Aorta (tissue), 5 donors: ENCODE data around the gene C1orf21. TPM values are rescaled to one million over a fixed set of nuclear protein-coding genes. Genes with fewer than 3 reads are reported as not detected.

ENCODE experiments used
- ATAC-seq: fragments of 200-7000 bp; cut with Tn5 transposase; one replicate; pipeline ENCODE4 v1.9.1; 2022; ENCODE audit warnings: moderate library complexity; ENCODE audit not compliant: low FRiP score
- DNase-seq, 2 donors: peaks; one replicate each; pipeline ENCODE4 v3.0.0-alpha.2; 2020
- H3K27ac ChIP-seq, 2 donors: one replicate each; pipeline ENCODE4 v1.5.1; 2013; ENCODE audit warnings: low read length in 2 of 2, mild to moderate bottlenecking in 2 of 2, moderate library complexity in 2 of 2, control low read depth in 1 of 2, inconsistent platforms in 1 of 2, low read depth in 1 of 2
- H3K27me3 ChIP-seq, 2 donors: one replicate each; pipeline ENCODE4 v1.6.1; 2013; ENCODE audit warnings: control low read depth in 1 of 2, low read length in 1 of 2, mild to moderate bottlenecking in 1 of 2, moderate library complexity in 1 of 2; ENCODE audit not compliant: insufficient read depth in 2 of 2, control insufficient read depth in 1 of 2
- H3K36me3 ChIP-seq, 2 donors: one replicate each; pipeline ENCODE4 v1.6.1; 2013; ENCODE audit warnings: control low read depth in 1 of 2, low read length in 1 of 2, mild to moderate bottlenecking in 1 of 2; ENCODE audit not compliant: insufficient read depth in 2 of 2, control insufficient read depth in 1 of 2
- H3K4me1 ChIP-seq, 2 donors: one replicate each; pipeline ENCODE4 v1.6.1; 2013; ENCODE audit warnings: low read length in 2 of 2, control low read depth in 1 of 2, mild to moderate bottlenecking in 1 of 2, moderate library complexity in 1 of 2; ENCODE audit not compliant: insufficient read depth in 2 of 2, control insufficient read depth in 1 of 2
- H3K4me3 ChIP-seq, 2 donors: one replicate each; pipeline ENCODE4 v1.5.1; 2013; ENCODE audit warnings: low read length in 2 of 2, control low read depth in 1 of 2, mild to moderate bottlenecking in 1 of 2
- H3K9me3 ChIP-seq: one replicate; pipeline ENCODE4 v1.6.1; 2013; ENCODE audit warnings: mild to moderate bottlenecking, low read length; ENCODE audit not compliant: control insufficient read depth
- WGBS, 2 donors: extraction: QIAGEN DNeasy Blood & Tissue Kit; methylation state at CpG; one replicate each; pipeline ENCODE4 v1.1.7; 2013; 5-methylcytosine and 5-hydroxymethylcytosine counted together
- intact Hi-C, 2 donors: fragments of 100-400 bp; cut with DNase I; formaldehyde crosslinking; loops; one replicate each; pipeline versions ENCODE4 v1.14.2 to v1.15.0; 2022
- polyA plus RNA-seq, 2 donors: library from polyadenylated mRNA; stranded (reverse); fragments of 200-250 nt; gene quantifications; one replicate each; pipeline ENCODE4 v1.2.3, GENCODE V29; 2013
- total RNA-seq, 2 donors: library from RNA; stranded (reverse); fragmentation: NEBNext Ultra II Directional; extraction: Animal tissue kit (Norgen Biotek cat#: 25700); gene quantifications; one replicate each; pipeline ENCODE4 v1.2.1, GENCODE V29; 2021
- donor health status: healthy with polysubstance abuse.
- donor health status: Bipolar disorder and iron deficiency.
- donor health status: DM: no; HTN: no; CAD: no.
- donor health status: DM: no; HTN: no; CAD: no.
- donor health status: DM: yes; HTN: yes; CAD: no.

Gene C1orf21
- total and polyA plus RNA-seq, 4 donors, result 7.6 to 65.7 (median 42.9) TPM

DNA sequence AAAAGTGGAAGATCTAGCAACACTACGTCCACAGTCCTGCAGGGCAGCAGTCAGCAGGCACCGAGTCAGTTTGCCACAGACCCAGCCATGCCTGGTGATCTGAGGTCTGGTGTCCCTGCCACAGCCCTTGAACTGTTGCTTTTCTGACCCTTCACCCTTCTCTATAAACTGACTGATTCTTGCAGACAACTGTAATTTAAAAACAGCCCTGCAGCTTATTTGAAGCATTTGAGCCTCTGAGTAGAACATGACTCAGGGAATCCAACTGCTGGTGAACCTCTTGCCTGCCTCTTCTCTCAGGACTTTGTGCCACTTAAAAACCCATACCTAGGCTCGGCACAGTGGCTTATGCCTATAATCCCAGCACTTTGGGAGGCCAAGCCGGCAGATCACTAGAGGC is 260.6 kb downstream of the C1orf21 start:
- Histone ChIP-seq H3K27ac (no peak overlapping the region), H3K9me3 (no peaks in the 10 kb centered on the region), H3K4me3 (no peak overlapping the region), H3K36me3 (no peaks in the 10 kb centered on the region), H3K4me1 (peaks cover 0 to 9% of the 10 kb centered on the region in 2 donors), H3K27me3 (no peaks in the 10 kb centered on the region)
- 37 to 38% methylated on average over 4 of the region's 4 CpGs for WGBS, 2 donors
- intact Hi-C loops, result no loop called here
- ATAC-seq (peak; percentile 17), DNase-seq (no peak)

DNA sequence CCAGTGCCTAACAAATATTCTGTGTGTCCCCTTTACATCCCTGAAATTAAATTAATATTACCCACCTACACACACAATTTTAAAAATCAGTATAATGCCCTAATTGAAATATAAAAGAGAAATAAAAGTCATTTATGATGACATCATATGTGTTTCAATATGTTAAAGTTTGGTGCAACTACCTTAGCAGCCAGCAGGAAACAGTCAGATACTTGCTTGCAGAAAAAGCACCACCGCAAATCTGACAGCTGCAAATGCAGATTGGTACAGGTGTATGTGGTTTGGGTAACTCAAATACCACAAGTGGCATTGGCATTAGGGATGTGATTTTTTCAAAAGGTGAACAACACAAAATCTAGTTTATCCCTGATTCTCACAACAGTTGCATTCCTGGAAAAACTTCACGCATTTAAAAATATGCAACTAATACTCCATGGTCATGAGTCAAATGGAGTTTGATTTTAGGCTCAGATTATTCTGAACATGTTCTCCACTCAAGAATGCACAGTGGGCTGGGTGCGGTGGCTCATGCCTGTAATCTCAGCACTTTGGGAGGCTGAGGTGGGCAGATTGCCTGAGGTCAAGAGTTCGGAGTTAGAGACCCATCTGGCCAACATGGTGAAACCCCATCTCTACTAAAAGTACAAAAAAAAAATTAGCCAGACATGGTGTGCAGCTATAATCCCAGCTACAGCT is 261.5 kb downstream of the C1orf21 start:
- Histone ChIP-seq H3K27ac (no peak overlapping the region), H3K36me3 (no peaks in the 10 kb centered on the region), H3K4me3 (no peak overlapping the region), H3K9me3 (no peaks in the 10 kb centered on the region), H3K4me1 (peaks cover 0 to 9% of the 10 kb centered on the region in 2 donors), H3K27me3 (no peaks in the 10 kb centered on the region)
- intact Hi-C loops, result no loop called here
- ATAC-seq, result no peak
- DNase-seq, result no peak
- 82 to 84% methylated on average over 4 of the region's 4 CpGs for WGBS, 2 donors

DNA sequence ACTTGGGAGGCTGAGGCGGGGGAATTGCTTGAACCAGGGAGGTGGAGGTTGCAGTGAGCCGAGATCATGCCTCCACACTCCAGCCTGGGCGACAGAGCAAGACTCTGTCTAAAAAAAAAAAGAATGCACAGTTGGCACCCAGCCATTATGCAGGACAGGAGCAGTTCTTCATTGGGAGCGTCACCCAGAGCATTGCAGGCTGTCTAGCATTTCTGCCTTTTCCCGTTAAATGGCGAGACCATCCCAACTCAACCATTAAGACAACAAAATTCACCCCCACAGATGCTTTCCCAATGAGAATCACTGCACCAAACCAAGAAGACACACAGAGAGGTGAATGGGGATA is 262.0 kb downstream of the C1orf21 start:
- intact Hi-C loops, result loop anchor here in 1 of 2 donors (1.0 kb wide), 1 partner anchor 12 kb away; no protein-coding TSS in a partner anchor
- 49% methylated on average over 6 of the region's 6 CpGs for WGBS, 2 donors
- H3K9me3 ChIP-seq, result no peaks in the 10 kb centered on the region
- H3K4me3 ChIP-seq, result no peak overlapping the region
- H3K36me3 ChIP-seq, result no peaks in the 10 kb centered on the region
- H3K27me3 ChIP-seq, result no peaks in the 10 kb centered on the region
- H3K4me1 ChIP-seq, result peaks cover 0 to 9% of the 10 kb centered on the region in 2 donors
- ATAC-seq (no peak), DNase-seq (no peak)
- peak overlapping the region; percentile 6 to 35 for H3K27ac ChIP-seq

DNA sequence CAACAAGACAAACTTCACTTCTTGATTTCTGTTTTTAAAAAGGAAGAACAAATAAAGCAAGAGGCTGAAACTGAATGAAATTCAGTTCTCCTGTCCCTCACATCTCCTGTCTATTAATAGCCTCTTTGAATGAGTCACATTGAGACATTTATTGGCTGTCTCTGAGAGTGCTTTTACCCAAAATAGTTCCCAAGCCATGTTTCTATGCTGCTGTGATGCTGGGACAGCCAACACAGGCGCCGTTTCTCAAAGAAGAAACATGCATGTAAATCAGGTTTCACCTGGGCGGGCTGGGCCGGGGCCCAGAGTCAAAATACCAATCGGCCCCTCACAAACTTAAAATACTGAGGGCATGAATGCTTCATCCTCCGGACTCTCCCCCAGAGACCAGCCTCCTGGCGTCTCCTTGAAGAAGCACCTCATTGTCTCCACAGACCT is 262.6 kb downstream of the C1orf21 start:
- ATAC-seq (peak; percentile 79), DNase-seq (no peak)
- Histone ChIP-seq H3K36me3 (no peaks in the 10 kb centered on the region), H3K9me3 (no peaks in the 10 kb centered on the region), H3K27ac (no peak overlapping the region), H3K4me3 (no peak overlapping the region), H3K27me3 (no peaks in the 10 kb centered on the region), H3K4me1 (peaks cover 0 to 9% of the 10 kb centered on the region in 2 donors)
- 9 to 11% methylated on average over 7 of the region's 7 CpGs for WGBS, 2 donors
- intact Hi-C loops, result loop anchor here in 1 of 2 donors (1.0 kb wide), 1 partner anchor 12 kb away; no protein-coding TSS in a partner anchor

DNA sequence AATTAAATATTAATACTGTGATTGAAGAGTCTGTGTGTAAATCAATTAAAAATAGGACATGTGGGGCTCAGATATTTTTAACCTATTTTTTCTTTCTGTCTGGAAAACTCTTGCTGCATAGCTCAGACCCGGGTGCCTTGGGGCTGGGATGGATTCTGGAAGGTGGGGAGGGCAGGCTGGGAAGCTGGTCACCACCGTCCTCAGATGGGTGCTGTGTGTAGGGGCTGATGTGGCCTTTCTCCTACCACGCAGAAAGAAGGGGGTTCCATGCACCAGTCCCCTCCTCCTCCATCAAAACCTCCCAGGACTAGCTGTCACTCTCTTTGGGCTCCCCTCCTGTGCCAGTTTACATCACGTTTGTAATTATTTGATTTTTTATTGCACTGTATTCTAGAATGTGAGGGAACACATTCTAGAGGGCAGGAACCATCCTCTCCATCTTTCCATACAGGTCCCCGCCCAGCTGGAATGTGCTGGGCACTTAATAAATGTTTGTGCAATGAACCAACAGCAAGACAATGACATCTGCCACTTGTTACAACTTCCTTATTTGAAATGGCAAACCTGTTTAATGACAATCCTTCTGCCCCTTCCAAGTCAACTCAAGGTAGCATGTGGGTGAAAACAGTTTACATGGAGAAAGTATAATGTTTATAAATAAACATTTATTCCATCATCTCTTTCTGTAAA is 263.5 kb downstream of the C1orf21 start:
- 44 to 50% methylated on average over 5 of the region's 5 CpGs for WGBS, 2 donors
- intact Hi-C loops, result no loop called here
- Histone ChIP-seq H3K36me3 (no peaks in the 10 kb centered on the region), H3K4me3 (no peak overlapping the region), H3K9me3 (no peaks in the 10 kb centered on the region), H3K27me3 (no peaks in the 10 kb centered on the region), H3K27ac (no peak overlapping the region), H3K4me1 (peaks cover 0 to 9% of the 10 kb centered on the region in 2 donors)
- DNase-seq, result no peak
- ATAC-seq, result no peak

DNA sequence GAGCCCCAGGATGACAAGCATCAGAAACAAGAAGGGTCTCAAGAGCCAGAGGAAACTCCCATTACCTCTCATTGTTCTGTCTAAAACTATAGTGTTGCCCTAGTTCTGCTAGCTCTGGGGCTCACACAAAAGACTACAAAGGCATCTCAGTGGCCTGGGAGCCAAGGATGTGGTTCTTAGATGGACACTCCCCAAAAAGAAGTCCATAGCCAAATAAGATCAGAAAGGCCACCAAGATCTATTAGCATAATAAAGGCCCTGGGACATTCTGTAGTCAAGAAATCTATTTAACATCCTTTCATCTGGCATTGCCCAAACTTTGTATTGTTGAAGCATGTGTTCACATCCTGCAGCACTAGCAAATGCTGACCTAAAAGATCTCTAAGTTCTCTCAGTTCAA is 268.4 kb downstream of the C1orf21 start:
- H3K4me1 ChIP-seq, result no peaks in the 10 kb centered on the region
- no peaks in the 10 kb centered on the region for H3K36me3 ChIP-seq
- no peak overlapping the region for H3K27ac ChIP-seq
- intact Hi-C loops, result no loop called here
- no peaks in the 10 kb centered on the region for H3K27me3 ChIP-seq
- ATAC-seq, result no peak
- H3K9me3 ChIP-seq, result no peaks in the 10 kb centered on the region
- no peak overlapping the region for H3K4me3 ChIP-seq
- no peak for DNase-seq

DNA sequence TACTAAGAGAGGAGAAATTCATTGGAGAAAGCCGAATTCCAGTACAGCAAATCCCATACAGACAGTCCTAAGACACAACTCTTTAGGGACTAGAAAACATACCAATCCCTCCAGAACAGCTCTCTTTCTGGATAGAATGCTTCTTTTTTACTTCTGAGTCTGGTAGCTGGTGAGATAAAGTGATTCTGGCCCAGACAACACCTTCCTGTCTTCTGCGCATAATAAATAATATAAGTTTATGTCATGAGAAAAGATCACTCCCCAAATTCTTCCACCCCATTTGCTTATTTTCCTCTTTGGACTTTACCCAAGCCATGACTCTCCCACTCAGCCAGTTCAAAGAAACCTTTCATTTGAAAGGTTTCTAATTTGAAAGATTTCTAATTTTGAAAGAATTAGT is 269.4 kb downstream of the C1orf21 start:
- no peaks in the 10 kb centered on the region for H3K4me1 ChIP-seq
- no peaks in the 10 kb centered on the region for H3K36me3 ChIP-seq
- H3K27ac ChIP-seq, result no peak overlapping the region
- intact Hi-C loops, result no loop called here
- no peaks in the 10 kb centered on the region for H3K9me3 ChIP-seq
- H3K27me3 ChIP-seq, result no peaks in the 10 kb centered on the region
- DNase-seq (no peak), ATAC-seq (no peak)
- 93 to 95% methylated on average over 2 of the region's 2 CpGs for WGBS, 2 donors
- H3K4me3 ChIP-seq, result no peak overlapping the region

DNA sequence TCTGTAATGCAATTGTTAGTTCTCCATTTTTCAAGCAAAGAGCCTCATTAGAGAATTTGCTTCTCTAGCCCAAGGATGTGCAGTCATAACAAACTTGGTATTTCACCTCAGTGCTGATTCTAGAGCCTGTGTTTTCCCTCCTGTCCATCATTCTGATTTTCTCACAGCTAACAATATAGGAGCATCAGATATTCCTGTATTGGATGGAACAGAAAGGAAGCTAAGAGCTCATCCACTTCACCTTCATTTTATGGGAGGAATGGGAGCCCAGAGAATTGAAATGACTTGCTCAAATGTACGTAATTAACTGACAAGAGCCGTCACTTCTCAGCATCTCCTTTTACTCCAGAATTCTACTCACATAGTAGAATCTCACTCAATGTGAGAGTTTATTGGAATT is 271.2 kb downstream of the C1orf21 start:
- no peak for ATAC-seq
- no peak for DNase-seq
- WGBS, 2 donors, result 91 to 96% methylated on average over 2 of the region's 2 CpGs
- Histone ChIP-seq H3K4me3 (no peak overlapping the region), H3K36me3 (no peaks in the 10 kb centered on the region), H3K27ac (no peak overlapping the region), H3K27me3 (no peaks in the 10 kb centered on the region), H3K4me1 (no peaks in the 10 kb centered on the region), H3K9me3 (no peaks in the 10 kb centered on the region)
- intact Hi-C loops, result no loop called here
